Esophagus muscularis mucosa (tissue), 4 donors: Measurements from ENCODE around the gene SLC24A3.

ENCODE experiments used
- EP300 ChIP-seq: sonication (generic); formaldehyde crosslinking; IDR thresholded peaks from one replicate; pipeline ENCODE4 v1.6.1; 2017; ENCODE audit warnings: antibody characterized with exemption
- POLR2A ChIP-seq: fragments of 450-650 bp; IDR thresholded peaks from one replicate; pipeline ENCODE4 v1.6.1; 2017; ENCODE audit warnings: antibody characterized with exemption, moderate library complexity, mild to moderate bottlenecking, low read depth
- TF ChIP-seq, protein P1 (sequence below), 3 experiments: fragments of 200-600 bp in 2 of 3; fragments of 450-650 bp in 1 of 3; sonication (generic) in 2 of 3; IDR thresholded peaks; one replicate each; pipeline ENCODE4 v1.5.1; 2017 to 2019; ENCODE audit warnings: antibody characterized with exemption in 3 of 3, mild to moderate bottlenecking in 2 of 3, moderate library complexity in 1 of 3

DNA sequence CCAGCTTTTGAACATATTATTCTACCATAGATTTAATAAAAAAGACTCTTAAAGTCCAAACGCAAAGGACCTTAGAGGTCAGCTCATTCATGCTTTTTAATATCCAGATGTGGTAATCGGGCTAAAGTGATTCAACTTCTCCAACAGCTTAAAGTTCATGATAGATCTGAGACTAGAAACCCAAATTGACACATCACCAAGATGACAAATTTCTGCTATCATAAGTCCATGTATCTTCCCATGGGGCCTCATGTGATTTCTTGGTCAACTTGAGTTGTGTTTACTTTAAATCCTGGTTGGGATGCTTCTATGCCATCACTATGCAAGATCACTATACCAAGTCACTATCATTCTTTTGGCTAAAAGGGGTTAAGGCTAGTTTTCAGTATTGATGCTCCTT, 56.0 kb downstream of the SLC24A3 start:
- no peak for TF ChIP-seq POLR2A
- TF ChIP-seq, protein P1, sequence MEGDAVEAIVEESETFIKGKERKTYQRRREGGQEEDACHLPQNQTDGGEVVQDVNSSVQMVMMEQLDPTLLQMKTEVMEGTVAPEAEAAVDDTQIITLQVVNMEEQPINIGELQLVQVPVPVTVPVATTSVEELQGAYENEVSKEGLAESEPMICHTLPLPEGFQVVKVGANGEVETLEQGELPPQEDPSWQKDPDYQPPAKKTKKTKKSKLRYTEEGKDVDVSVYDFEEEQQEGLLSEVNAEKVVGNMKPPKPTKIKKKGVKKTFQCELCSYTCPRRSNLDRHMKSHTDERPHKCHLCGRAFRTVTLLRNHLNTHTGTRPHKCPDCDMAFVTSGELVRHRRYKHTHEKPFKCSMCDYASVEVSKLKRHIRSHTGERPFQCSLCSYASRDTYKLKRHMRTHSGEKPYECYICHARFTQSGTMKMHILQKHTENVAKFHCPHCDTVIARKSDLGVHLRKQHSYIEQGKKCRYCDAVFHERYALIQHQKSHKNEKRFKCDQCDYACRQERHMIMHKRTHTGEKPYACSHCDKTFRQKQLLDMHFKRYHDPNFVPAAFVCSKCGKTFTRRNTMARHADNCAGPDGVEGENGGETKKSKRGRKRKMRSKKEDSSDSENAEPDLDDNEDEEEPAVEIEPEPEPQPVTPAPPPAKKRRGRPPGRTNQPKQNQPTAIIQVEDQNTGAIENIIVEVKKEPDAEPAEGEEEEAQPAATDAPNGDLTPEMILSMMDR (IDR thresholded peaks at IDR 0.05) = no peak
- TF ChIP-seq EP300 = no peak
